ENCODE data around the gene GALNT1.

- no peak for TF ChIP-seq CTCF (IDR thresholded peaks at IDR 0.05)
- TF ChIP-seq POLR2A (IDR thresholded peaks at IDR 0.05), result no peak
Observed at GRCh38 chr18:35559867-35560266, 21.7 kb upstream of the GALNT1 start.
